SH-SY5Y (cell line): Measurements from ENCODE around the gene SARDH.

Source experiments
- GATA2 ChIP-seq: IDR thresholded peaks from 2 replicates; pipeline ENCODE4 v1.6.1; 2011; ENCODE audit warnings: mild to moderate bottlenecking, low read depth, low read length
- GATA3 ChIP-seq: IDR thresholded peaks from 2 replicates; pipeline ENCODE4 v1.6.1; 2011; ENCODE audit warnings: low read depth, mild to moderate bottlenecking, low read length, moderate library complexity

GRCh38 chr9:133638076-133638475 is 100.1 kb downstream of the SARDH start:
- TF ChIP-seq GATA3 (no peak), GATA2 (no peak)
